IPS DF 4.7 (cell line): ENCODE measurements around the gene CD248.
"Not testable (repeated sequence)": the region's sequence is repeated elsewhere in the genome, so short reads cannot be mapped to it uniquely, and the experiment has no call there.

Experiments
- DNase-seq: peaks from one replicate; pipeline ENCODE4 v3.0.0-alpha.2; 2013; ENCODE audit warnings: low spot score; ENCODE audit errors: extremely low read depth

Gene CD248

DNA sequence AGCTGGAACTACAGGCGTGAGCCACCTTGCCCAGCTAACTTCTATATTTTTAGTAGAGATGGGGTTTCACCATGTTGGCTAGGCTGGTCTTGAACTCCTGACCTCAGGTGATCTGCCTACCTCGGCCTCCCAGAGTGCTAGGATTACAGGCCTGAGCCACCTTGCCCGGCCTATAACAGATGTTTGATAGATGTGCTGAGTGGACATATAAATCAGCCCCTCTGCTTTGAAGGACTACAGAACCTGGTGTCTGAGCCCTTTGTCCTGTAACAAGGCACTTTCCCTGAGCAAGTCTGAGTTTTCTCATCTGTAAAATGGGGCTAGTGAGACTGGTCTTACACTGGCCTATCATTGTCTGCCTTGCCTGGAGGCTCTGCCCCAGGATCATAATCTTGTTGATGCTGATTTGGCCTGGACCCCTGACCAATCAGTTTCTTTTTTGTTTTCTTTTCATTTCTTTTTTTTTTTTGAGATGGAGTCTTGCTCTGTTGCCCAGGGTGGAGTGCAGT lies 12.4 kb upstream of the CD248 start:
- no peak for DNase-seq

DNA sequence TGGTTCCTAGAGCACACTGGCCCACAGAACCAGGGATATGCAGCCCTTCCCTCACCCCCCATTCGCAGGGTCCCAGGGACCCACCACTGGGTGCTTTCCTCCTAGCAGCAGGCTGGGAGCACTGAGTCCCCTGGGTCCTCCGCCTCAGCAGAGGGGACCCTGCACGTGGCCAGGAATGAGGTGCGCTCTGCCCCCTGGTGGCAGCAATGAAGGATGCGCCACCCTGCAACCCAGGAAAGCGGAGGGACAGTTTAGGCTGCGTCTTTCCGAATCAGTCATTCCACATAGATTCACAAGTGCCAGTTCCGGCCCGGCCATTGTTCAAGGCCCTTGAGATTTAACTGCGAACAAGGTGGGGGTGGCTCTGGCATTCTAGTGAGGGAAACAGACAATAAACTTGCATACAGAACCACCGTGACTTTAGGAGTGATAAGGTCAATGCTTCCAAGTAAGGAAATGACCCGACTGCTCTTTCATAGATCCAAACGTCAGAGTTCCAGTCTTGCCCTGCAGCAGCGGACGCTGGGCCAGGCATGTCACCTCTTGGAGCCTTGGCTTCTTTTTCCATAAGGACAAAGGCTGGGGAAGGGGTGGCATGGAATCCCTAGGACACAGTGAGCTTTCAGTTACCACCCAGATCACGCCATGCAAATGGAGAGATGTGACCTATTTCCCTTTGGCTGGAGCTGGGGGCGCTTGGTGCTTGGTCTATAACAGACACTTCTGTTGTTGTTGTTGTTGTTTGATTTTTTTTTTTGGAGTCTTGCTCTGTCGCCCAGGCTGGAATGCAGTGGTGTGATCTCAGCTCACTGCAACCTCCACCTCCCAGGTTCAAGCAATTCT lies 11.7 kb upstream of the CD248 start:
- DNase-seq = no peak

DNA sequence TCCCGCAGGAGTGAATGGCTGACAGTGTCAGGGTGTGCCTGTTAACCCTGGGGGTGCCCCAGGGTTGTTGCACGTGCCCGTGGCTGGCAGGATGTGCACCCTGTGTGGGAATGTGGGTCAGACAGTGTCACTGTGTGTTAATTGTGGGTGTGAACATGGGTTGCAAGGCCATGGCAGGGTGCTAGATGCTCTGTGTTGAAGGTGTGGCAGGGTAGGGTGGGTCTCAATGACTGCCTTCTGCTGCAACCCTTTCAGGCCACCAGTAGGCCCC lies 11.1 kb upstream of the CD248 start:
- DNase-seq = no peak

DNA sequence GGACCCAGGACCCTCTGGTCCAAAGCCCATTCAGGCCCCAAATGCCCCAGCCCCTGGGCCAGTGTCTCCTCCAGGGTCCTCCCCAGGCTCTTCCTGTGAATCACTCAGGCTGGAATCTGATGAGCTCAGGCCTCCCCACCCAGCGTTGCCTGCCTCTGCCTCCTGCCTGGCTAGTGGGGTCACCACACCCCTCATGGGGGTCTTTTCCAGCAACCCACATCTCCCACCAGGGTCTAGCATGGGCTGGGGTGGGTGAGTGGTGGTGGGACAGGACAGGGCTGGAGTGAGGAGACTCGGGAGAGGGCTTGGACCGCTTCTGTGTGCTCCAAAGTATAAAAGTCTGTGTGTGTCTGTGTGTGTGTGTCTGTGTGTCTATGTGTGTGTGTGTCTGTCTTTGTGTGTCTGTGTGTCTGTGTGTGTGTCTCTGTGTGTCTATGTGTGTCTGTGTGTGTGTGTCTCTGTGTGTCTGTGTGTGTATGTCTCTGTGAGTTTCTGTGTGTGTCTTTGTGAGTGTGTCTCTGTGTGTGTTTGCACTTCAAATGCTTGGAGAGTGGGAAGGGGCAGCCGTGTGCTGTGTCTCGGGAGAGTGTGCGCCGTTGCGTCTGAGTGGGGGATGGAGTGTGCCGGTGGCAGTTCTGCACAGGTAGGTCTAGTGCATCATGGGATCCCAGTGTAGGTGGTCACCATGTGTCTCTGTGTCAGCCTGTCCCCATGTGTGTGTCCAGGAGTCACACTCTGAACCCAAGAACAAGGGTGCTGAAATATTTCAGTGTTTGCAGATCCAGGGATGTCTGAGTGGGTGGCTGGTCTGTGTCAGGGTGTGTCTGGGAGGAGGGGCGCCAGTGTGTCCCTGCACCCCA lies 10.6 kb upstream of the CD248 start:
- DNase-seq = no peak

DNA sequence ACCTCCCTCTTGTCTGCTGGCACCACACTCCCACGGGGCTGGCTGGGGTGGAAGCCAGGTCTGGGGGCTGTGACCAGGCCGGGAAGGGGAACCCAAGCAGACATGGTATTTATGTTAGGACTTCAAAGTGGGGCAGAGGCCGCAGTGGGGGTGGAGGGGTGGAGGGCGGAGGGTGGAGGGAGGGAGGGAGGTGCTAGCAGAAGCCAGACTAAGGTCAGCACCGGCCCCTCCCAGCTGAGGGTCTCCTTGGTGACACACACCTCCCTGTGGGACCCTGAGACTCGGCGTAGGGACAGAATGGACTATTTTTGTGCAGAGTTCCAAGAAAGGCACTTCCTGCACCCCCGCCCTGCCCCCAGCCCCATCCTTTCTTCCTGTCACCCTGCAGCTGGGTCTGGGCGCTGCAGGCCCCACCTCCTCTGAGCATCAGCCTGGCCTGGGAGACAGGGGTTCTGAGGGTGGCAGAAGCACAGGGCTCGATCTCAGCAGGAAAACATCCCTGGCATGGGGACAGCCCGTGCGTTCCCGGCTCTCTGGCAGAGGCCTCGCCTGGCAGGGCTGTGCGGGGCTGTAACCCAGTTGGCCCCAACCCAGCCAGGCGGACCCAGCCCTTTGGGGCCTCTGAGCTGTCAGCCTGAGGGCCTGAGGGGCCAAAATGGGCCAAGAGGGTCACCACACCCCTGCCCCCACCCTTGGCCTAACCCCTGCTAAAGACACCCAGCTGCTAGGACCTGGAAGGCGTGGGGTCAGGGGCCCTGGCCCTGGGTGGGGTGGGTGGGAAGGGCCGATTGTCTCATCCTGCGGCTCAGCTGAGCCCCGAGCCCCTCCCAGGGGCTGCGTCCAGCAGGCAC lies 9.6 kb upstream of the CD248 start:
- no peak for DNase-seq

DNA sequence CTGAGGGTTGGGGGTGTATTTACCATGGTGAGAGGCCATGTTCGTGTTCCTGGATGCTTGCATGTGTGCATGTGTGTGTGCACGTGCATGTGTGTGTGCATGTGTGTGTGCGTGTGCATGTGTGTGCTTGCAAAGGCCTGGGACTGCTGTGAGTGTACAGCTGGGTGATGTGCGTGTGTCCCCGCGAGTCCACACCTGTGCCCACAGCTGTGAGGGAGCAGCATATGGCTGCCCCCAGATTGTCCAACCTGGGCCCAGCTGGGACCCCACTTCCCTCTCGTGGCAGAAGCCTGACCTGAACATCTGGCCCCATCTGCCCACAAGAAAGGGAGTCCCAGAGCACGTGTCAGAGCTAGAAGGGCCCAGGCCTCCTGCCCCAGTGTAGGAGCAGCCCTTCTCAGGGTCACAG lies 8.4 kb upstream of the CD248 start:
- no peak for DNase-seq

DNA sequence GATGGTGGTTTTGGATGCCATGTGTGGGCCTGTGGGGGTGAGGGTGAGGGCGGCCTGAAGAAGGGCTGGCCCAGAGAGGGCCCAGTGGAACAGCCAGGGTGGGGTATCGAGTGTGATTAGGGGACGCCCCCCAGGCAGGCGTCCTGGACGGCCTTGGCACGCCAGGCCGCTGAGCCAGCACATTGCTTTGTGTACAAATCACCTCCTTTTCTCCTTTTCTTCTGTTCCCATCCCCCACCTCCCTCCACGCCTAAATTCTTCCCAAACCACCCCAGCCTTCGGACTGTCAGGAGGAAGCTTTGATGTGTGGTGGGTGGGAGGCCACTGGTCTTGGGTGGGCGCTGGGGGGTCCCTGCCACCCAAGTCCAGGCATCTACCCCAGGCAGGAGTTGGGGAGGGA lies 7.8 kb upstream of the CD248 start:
- no peak for DNase-seq

DNA sequence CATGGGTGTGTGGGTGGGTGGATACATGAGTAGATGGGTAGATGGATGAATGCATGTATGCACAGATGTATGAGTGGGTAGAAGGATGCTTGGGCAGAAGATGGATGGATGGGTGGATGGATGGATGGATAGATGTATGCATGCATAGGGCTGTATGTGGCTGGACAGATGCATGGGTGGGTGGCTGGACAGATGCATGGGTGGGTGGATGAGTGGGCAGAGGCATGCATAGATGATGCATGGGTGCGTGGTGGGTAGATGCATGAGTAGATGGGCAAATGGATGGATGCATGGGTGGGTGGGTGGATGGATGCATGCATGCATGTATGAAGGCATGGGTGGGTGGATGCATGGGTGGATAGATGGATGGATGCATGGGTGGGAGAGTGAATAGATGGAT lies 6.8 kb upstream of the CD248 start:
- DNase-seq = no peak

DNA sequence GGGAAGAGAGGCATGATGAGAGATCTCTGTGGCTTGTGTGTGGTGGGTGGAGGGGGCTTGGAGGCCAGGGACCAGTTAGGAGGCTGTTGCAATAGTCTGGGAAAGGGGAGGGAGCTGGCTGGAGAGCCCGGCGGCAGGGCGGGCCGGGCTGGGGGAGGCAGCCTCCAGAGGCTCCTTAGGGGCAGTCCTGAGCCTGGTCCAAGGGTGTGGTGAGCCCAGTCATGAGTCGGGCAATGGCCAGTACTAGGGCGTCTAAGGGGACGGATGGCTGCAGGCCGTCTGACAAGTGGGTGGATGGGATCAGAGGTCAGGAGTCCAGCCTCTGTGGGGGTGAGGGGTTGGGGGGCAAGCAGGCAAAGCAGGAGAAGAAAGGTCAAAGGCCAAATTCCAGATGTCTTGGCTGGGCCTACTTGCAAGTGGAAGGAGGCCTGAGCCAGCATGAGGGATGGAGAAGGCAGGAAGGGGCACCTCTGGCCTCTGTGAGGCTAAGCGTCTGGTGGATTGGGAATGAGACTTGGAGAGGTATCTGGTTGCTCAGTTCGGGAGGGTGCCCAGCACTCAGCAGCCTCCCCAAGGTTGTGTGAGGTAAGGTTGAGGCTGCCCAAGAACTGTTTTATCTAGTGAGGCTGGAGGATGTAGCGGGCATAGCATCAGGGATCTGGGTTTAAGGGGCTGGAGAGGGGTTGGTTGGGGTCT lies 6.0 kb upstream of the CD248 start:
- DNase-seq = no peak

DNA sequence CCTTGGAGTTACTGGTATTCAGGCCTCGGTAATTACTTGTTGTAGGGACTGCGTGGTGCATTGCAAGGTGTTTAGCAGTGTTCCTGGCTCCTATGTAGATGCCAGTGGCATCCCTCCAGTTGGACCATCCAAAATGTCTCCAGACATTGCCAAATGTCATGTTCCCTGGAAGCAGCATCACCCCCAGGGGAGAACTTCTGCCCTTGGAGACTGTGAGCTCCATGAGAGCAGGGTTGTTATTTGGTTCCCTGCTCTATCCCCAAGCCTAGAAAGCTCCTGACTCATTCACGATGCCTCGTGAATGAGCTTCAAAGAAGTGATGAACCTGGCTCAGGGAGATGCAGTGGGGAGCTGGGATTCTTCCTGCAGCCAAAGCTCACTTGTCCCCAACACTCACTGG lies 4.8 kb upstream of the CD248 start:
- DNase-seq = no peak

DNA sequence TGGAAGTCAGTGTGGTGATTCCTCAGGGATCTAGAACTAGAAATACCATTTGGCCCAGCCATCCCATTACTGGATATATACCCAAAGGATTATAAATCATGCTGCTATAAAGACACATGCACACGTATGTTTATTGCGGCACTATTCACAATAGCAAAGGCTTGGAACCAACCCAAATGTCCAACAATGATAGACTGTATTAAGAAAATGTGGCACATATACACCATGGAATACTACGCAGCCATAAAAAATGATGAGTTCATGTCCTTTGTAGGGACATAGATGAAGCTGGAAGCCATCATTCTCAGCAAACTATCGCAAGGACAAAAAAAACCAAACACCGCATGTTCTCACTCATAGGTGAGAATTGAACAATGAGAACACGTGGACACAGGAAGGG lies 3.9 kb upstream of the CD248 start:
- DNase-seq = not testable (repeated sequence)

DNA sequence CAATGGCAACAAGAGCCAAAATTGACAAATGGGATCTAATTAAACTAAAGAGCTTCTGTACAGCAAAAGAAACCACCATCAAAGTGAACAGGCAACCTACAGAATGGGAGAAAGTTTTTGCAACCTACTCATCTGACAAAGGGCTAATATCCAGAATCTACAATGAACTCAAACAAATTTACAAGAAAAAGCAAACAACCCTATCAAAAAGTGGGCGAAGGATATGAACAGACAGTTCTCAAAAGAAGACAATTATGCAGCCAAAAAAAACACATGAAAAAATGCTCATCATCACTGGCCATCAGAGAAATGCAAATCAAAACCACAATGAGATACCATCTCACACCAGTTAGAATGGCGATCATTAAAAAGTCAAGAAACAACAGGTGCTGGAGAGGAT lies 3.4 kb upstream of the CD248 start:
- not testable (repeated sequence) for DNase-seq

DNA sequence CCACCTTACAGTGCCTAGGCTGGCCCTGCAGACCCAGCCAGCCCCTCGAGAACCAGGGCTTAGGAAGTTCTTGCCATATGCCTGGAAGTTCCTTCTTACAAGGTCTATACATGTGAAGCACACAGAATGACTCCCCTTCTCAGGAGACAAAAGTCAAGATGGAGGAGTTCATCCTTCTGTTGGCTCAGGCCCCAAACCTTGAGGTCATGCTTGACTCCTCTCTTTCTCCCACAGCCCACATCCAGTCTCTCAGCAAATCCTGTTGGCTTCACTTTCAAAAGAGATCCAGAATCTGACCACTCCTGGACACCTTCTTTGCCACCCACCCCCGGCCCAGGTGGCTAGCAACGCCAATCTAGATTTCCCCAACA lies 1.7 kb upstream of the CD248 start:
- no peak for DNase-seq

DNA sequence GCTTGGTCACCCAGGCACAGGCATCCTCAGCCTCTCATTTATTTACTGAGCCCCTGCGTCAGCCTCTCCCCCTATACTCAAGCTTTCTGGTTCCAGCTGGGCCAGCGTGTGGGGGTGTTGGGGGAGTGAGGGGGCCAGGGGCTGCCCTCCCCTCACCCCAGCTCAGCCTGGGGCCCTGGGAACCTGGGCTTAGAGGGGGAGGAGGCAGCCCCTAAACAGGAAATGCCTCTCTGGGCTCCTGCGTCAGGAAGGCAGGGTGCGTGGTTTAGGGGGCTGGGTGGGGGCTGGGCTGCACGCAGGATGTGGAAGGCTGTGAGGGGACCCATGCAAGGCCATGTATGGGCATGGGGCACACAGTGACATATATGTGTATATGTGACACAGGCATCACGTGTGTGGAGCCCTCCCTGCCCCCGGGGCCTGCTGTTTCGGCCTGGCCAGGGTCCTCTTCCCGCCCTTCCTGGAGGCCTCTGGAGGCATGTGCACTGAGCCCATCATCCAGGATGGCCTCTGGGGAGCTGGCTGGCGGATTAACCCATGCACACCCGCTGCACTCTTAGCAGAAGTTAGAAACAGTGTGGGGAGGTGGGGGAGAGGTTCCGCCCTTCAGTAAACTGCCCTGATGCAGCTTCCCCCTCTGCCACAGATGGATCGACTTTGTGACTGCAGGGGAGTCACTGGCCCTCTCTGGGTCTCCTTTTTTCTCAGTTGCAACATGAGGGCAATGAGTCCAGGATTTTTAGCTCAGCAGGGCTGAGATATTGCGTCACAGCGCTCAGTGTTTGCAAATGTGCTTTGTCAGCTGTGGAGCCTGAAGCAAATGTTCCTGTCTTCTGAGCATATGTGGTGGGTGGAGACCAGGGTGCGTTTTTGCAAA lies 1.1 kb upstream of the CD248 start:
- no peak for DNase-seq

DNA sequence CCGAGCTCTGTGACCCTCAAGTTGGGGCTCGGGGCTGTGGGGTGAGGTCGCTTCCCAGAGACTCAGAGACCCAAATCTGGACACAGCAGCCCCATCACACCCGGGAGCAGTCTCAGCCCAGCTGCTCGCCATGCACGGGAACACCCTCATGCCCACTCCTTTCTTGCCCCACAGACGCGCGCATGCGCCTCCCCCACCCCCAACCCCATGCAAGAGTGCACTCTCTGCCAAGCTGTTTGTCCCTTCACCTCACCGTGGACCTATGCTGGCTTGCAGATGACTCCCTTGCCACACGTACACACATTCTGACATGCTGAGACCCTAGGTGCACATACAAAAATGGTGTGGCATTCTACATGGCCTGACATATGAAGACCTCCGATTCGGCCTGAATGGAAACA lies 478 bp upstream of the CD248 start:
- DNase-seq = no peak

DNA sequence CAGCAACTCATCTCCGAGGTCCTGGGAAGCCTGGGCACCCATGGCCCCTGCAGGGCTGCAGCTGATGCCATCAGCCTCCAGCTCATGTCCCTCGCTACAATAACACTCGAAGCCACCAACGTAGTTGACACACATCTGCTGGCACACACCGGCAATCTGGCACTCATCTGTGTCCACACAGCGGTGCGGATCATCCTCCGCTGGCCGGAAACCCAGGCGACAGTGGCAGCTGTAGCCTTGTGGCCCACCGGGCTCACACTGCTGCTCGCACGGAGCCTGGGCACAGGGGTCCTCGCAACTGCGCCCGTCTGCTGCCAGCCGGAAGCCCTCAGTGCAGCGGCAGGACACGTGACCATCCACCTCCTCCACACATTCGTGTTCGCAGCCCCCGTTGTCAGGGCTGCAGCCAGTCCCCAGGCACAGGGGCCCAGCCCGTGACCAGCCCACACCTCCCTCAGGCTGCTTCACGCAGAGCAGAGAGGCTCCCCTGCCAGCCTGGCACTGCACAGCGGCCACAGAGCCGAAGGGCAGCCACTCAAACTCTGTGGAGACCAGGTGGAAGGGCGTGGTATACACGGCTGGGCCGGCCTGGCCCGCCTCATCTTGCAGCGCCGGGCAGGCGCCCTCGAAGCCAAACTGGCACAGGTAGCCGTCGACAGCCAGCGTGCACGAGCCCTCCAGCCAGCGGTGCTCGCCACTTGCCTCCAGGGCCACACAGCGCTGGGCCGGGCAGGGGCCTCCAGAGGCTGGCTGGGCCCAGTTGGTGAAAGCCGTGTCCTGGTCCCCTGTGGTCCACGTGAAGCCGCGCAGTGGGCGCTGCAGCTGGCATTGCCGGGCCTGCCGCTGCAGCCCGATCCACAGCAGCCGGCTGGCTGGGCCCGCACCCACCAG lies 678 bp downstream of the CD248 start:
- DNase-seq = no peak

DNA sequence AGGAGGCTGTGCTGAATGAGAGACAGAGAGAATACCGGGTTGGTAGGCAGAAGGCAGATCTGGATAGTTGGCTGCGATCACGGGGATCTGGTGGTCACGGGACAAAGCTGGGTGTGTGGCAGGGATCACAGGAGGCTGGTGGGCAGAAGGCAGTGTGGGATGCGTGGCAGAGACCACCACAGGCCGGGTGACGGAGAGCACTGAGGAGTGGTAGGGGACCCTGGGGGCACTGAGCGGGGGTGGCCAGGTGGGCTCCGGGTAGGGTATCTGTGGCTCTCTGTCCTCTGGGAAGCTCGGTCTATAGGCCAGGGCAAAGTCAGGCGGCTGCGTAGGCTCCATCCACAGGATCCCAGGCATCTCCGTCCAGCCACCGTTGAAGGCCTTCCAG lies 1.4 kb downstream of the CD248 start:
- no peak for DNase-seq

DNA sequence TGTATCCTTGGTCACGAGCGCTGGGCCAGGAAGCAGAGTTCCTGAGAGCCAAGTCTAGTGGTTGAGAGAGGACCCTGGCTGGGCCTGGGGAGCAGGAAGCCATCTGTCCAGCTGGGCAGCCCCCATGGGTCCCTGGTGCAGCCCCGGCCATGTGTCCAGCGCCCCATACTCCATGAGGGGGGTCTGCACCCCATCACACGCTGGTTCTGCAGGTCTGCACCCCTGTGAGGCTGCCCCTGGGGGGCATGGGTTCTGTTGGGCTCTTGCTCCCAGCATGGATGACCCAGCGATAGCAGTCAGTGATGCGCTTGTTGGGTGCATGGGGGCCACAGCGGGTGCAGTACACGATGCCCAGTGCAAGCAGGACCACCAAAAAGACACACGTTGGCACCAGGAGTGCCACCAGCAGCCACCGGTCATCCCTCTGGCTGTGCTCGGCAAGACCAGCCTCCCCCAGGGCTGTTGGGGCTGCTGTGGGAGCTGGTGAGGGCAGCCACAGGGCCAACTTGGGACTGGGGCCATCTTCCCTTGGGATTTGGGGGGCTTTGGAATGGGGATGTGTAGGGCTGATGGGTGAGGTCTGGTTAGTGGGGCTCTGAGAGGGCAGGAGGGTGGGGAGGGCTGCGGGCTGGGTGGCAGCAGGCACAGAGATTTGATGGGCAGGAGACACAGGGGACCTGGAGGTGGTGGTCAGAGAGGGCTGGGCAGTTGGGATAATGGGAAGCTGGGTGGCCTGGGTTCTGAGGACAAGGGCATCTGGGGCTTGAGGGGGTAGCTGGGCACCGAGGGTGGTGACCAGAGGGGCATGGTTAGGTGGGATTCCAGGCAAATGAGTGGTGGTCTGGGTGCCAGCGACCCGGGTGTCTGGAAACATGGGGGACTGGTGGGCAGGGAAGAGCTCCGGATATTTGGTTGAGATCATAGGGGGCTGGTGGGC lies 2.0 kb downstream of the CD248 start:
- no peak for DNase-seq
